Testis (tissue), 2 donors: Measurements from ENCODE around the gene RACK1.

Source experiments
- POLR2A ChIP-seq: fragments of 450-650 bp; IDR thresholded peaks from one replicate; pipeline ENCODE4 v1.6.1; 2017; ENCODE audit warnings: antibody characterized with exemption, mild to moderate bottlenecking, moderate library complexity
- TF ChIP-seq, protein P1 (sequence below), 3 experiments: fragments of 450-650 bp in 2 of 3; fragments of 200-600 bp in 1 of 3; sonication (generic) in 1 of 3; IDR thresholded peaks; one replicate each; pipeline ENCODE4 v1.5.1; 2016 to 2019; ENCODE audit warnings: antibody characterized with exemption in 3 of 3, mild to moderate bottlenecking in 2 of 3, moderate library complexity in 1 of 3

DNA sequence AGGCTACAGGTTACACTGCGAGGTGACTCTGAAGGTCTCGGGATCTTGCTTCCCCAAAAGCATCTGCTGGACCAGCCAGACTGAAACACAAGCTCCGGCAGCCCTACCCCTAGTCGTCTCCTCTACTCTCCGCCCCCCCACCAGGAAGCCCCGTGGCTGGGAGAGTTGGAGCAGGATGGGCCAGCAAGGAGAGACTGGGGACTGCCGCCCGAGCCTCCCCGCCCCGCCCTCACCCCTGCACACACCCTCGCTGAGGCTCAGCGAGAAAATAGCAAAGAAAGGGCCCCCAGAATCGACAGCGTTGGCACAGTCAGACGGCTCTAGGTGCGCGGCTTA is 40.0 kb downstream of the RACK1 start:
- TF ChIP-seq, protein P1, sequence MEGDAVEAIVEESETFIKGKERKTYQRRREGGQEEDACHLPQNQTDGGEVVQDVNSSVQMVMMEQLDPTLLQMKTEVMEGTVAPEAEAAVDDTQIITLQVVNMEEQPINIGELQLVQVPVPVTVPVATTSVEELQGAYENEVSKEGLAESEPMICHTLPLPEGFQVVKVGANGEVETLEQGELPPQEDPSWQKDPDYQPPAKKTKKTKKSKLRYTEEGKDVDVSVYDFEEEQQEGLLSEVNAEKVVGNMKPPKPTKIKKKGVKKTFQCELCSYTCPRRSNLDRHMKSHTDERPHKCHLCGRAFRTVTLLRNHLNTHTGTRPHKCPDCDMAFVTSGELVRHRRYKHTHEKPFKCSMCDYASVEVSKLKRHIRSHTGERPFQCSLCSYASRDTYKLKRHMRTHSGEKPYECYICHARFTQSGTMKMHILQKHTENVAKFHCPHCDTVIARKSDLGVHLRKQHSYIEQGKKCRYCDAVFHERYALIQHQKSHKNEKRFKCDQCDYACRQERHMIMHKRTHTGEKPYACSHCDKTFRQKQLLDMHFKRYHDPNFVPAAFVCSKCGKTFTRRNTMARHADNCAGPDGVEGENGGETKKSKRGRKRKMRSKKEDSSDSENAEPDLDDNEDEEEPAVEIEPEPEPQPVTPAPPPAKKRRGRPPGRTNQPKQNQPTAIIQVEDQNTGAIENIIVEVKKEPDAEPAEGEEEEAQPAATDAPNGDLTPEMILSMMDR (IDR thresholded peaks at IDR 0.05): no peak
- no peak for TF ChIP-seq POLR2A
